ENCODE results near the gene DLX5.
"Not testable (repeated sequence)": the region's sequence is repeated elsewhere in the genome, so short reads cannot be mapped to it uniquely, and the experiment has no call there.

The DLX5 gene

DNA sequence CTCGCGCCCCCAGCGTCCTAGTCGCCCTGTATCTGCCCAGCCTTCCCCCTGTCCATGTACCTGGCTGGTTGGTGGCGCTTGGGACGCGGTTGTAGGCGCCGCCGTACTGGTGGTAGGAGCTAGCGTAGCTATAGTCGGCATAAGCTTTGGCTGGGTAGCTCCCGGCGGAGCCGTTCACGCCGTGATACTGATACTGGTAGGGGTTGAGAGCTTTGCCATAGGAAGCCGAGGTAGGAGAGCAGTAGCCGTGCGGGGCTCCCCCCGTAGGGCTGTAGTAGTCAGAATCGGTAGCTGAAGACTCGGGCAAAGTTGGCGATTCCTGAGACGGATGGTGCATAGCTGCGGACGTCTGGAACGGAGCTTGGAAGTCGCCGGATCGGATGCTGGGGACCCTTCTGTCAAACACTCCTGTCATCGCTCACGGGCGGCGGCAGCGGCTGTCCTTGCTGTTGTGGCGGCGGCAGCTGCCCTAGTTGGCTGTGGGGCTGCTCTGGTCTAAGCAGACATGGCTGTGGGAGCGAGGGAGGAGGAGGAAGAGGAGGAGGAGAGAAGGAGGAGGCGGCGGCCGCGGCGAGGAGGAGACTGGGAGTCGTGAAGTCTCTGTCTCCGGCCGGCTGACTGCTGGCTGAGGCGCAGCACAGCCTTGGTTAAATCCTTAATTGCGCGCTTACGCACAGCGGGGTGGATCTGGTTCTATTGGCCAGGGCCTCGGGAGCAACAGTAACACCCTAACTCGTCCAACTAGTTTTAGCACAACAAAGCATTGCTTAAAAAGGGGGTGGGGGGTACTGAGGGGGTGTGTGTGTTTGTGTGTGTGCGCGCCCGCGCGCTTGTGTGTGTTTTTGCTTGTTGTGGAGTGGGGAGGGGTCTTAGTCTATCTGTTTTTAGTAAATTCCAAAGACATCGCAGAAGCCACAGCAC is at the start of gene DLX5:
Gene DLX5 (minus strand): TSS at position 623 of the 921 bp plus-strand sequence. CDS start 208 bp downstream, at position 415.
- peak within 1 kb of the TSS; percentile 79 for H3K4me3 ChIP-seq (ENCODE audit: low read length)
- TF ChIP-seq, protein P1, sequence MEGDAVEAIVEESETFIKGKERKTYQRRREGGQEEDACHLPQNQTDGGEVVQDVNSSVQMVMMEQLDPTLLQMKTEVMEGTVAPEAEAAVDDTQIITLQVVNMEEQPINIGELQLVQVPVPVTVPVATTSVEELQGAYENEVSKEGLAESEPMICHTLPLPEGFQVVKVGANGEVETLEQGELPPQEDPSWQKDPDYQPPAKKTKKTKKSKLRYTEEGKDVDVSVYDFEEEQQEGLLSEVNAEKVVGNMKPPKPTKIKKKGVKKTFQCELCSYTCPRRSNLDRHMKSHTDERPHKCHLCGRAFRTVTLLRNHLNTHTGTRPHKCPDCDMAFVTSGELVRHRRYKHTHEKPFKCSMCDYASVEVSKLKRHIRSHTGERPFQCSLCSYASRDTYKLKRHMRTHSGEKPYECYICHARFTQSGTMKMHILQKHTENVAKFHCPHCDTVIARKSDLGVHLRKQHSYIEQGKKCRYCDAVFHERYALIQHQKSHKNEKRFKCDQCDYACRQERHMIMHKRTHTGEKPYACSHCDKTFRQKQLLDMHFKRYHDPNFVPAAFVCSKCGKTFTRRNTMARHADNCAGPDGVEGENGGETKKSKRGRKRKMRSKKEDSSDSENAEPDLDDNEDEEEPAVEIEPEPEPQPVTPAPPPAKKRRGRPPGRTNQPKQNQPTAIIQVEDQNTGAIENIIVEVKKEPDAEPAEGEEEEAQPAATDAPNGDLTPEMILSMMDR (IDR thresholded peaks at IDR 0.05; ENCODE audit: insufficient read depth, low read depth, low read length, missing control alignments) = no peak
- peak; percentile 80 for DNase-seq (ENCODE audit: low read depth)

DNA sequence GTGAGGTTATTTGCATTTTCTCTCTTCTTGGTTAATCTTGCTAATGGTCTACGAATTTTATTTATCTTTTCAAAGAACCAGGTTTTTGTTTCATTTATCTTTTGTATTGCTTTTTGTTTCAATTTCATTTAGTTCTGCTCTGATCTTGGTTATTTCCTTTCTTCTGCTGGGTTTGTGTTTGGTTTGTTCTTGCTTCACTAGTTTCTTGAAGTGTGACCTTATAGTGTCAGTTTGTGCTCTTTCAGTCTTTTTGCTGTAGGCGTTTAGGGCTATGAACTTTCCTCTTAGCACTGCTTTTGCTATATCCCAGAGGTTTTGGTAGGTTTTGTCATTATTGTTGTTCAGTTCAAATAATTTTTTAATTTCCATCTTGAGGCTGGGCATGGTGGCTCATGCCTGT is 47.4 kb upstream of the DLX5 start:
- not testable (repeated sequence) for DNase-seq (ENCODE audit: low read depth); H3K4me3 ChIP-seq (ENCODE audit: low read length)

DNA sequence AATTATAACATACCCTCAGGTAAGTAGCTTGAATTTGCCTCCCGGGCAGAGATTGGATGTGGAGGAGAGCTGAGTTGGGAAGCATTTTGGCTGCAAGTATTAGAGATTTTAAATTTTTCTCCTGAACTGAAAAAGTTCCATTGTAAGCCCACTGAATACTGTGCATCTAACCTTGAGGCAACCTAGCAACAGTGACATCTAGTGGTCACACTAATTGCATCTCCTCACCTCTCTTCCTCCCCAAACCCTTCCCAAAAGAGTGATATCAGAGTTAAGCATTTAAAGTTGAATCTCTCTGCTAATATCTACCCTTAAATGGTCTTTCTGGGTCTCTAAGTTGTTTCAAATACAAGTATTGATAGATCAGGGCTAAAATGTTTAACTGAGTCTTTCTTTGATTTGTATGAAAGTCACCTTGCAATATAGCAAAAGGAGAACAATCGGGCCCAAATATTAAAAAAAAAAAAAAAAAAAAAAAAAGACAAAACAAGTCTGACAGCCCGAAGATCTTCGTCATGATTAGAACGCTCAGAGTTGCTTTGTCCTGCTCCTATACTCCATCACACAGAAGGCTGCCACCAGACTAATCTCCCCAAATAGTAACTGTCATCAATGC is 40.4 kb upstream of the DLX5 start:
- H3K4me3 ChIP-seq (ENCODE audit: low read length) = no peak overlapping the region
- TF ChIP-seq, protein P1 (IDR thresholded peaks at IDR 0.05; ENCODE audit: insufficient read depth, low read depth, low read length, missing control alignments) = peak; percentile 79
- DNase-seq (ENCODE audit: low read depth) = peak; percentile 62

DNA sequence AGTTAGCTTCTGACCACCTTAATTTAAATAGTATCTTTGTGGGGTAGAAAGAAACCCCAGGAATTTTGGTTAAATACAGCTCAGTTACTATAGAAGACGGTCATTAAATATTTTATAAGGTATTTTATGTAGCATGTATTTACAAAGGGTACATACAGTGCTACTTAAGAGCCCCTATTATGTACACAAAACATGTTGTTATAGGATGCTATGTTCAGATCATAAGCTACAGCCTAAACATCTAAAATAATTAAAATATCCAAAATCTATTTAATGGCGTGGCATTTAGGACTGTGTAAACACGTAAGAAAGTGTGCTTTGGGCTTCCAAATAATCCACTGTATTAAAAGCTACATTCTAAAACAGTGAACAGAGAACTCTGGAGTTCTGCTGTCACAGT is 39.4 kb upstream of the DLX5 start:
- TF ChIP-seq, protein P1 (IDR thresholded peaks at IDR 0.05; ENCODE audit: insufficient read depth, low read depth, low read length, missing control alignments) = no peak
- no peak for DNase-seq (ENCODE audit: low read depth)

DNA sequence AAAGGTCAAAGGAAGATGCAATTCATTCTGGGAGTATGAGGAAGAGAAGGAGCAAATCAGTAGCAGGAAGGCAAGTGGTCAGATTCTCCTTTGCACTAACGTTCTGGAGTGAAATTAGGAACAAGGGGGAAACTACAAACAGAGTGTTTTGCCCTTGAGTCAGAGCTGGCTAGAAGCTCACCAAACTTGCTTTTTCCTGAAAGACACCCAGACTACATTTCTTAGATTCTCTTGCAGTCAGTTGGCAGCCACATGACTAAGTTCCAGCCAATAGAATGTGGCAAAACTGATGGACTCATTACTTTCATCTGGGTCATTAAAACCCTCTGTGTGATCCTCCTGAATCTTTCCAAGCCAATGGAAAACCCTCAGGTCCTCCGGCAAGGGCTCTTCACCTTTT is 18.6 kb upstream of the DLX5 start:
- no peak overlapping the region for H3K4me3 ChIP-seq (ENCODE audit: low read length)
- DNase-seq (ENCODE audit: low read depth) = peak; percentile 49
- TF ChIP-seq, protein P1 (IDR thresholded peaks at IDR 0.05; ENCODE audit: insufficient read depth, low read depth, low read length, missing control alignments) = no peak

More for the DNA sequence above, 39.4 kb upstream of the DLX5 start:
- no peak overlapping the region for H3K4me3 ChIP-seq (ENCODE audit: low read length)

DNA sequence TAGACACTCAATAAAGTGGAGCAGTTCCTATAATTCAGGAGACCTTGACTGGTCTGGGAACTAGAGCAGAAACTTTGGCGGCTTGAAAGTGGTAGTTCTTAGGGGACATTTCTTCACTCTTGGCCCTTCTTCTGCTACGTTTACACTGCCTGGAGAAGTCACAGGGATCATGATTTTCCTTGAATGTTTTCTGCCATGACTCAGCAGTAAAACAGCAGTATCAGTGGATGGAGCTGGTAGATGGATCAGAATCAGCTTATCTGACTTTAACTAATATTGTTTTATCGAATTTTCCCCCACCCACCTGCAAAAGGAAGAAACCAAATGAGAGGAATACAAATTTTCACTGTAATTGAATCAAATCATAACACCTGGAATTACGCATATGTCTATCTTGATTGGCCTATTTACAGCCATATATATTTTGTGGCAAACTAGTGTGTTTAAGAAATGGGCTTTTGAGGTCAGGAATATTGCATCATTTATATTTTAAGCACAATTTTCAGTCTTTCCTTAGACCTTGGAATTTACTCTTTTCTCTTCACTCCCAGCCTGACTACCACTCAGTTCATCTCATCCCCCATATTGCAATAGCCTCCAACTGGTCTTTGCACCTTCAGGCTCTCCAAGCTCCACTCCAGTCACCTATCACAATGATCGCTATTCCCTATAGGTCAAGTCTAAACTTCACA is 14.9 kb upstream of the DLX5 start:
- no peak overlapping the region for H3K4me3 ChIP-seq (ENCODE audit: low read length)
- no peak for DNase-seq (ENCODE audit: low read depth)
- TF ChIP-seq, protein P1 (IDR thresholded peaks at IDR 0.05; ENCODE audit: insufficient read depth, low read depth, low read length, missing control alignments) = no peak

DNA sequence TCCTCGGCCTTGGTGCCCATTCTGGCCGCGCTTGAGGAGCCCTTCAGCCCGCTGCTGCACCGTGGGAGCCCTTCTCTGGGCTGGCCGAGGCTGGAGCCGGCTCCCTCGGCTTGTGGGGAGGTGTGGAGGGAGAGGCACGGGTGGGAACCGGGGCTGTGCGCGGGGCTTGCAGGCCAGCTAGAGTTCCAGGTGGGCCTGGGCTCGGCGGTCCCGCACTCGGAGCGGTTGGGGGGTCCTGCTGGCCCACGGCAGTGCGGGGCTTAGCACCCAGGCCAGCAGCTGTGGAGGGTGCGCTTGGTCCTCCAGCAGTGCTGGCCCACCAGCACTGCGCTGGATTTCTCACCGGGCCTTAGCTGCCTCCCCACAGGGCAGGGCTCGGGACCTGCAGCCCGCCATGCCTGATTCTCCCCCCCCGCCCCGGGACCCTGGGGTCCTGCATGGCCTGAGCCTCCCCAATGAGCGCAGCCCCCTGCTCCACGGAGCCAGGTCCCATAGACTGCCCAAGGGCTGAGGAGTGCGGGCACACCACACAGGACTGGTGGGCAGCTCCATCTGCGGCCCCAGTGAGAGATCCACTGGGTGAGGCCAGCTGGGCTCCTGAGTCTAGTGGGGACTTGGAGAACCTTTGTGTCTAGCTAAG is 9.7 kb upstream of the DLX5 start:
- DNase-seq (ENCODE audit: low read depth); H3K4me3 ChIP-seq (ENCODE audit: low read length): not testable (repeated sequence)

All from epithelial cell of esophagus (primary cell).